Mesothelial cell of epicardium (in vitro differentiated cells): Measurements from ENCODE around the gene CDH15. TPM values are rescaled to one million over a fixed set of nuclear protein-coding genes. Genes with fewer than 3 reads are reported as not detected.

Source experiments
- DNase-seq, 2 experiments: peaks; one replicate each; pipeline ENCODE4 v3.0.0; 2021; ENCODE audit warnings: low spot score in 2 of 2; ENCODE audit not compliant: unreplicated experiment in 2 of 2
- H3K27ac Mint-ChIP-seq: 2 replicates; pipeline ENCODE4 v1.8.0; 2021; ENCODE audit warnings: mixed read lengths
- H3K27me3 Mint-ChIP-seq: 2 replicates; pipeline ENCODE4 v1.8.0; 2021; ENCODE audit warnings: low read depth, mixed read lengths
- H3K36me3 Mint-ChIP-seq: 2 replicates; pipeline ENCODE4 v1.8.0; 2021; ENCODE audit warnings: mixed read lengths
- H3K4me1 Mint-ChIP-seq: 2 replicates; pipeline ENCODE4 v1.8.0; 2021; ENCODE audit warnings: mixed read lengths
- H3K4me3 Mint-ChIP-seq: 2 replicates; pipeline ENCODE4 v1.8.0; 2021; ENCODE audit warnings: mild to moderate bottlenecking, moderate library complexity, mixed read lengths
- H3K9me3 Mint-ChIP-seq: 2 replicates; pipeline ENCODE4 v1.8.0; 2021; ENCODE audit warnings: mixed read lengths
- CTCF ChIP-seq: fragments of 200-600 bp; sonication (generic); IDR thresholded peaks from one replicate; pipeline ENCODE4 v1.5.0; 2021; ENCODE audit warnings: antibody characterized with exemption; ENCODE audit not compliant: unreplicated experiment
- total RNA-seq: library from RNA; stranded (reverse); gene quantifications from 3 replicates; pipeline ENCODE4 v1.2.1, GENCODE V29; 2021

Gene CDH15
- total RNA-seq, 1 donor from 2014 or later, result 0.18 TPM

GRCh38 chr16:89179148-89179484 lies 7.6 kb downstream of the CDH15 start:
- TF ChIP-seq CTCF, result no peak
- Mint-ChIP-seq H3K36me3 (no peaks in the 10 kb centered on the region), H3K27ac (no peak overlapping the region), H3K4me3 (no peak overlapping the region), H3K9me3 (no peaks in the 10 kb centered on the region), H3K4me1 (no peaks in the 10 kb centered on the region), H3K27me3 (peaks cover 6% of the 10 kb centered on the region)
- no peak for DNase-seq

- H3K4me3 Mint-ChIP-seq, result no peak overlapping the region
- no peak for TF ChIP-seq CTCF
- peaks cover 12% of the 10 kb centered on the region for H3K27me3 Mint-ChIP-seq
- H3K36me3 Mint-ChIP-seq, result no peaks in the 10 kb centered on the region
- H3K9me3 Mint-ChIP-seq, result no peaks in the 10 kb centered on the region
- H3K4me1 Mint-ChIP-seq, result no peaks in the 10 kb centered on the region
- no peak overlapping the region for H3K27ac Mint-ChIP-seq
- DNase-seq, result no peak
Observed at GRCh38 chr16:89179656-89180315, 8.2 kb downstream of the CDH15 start.

- DNase-seq, result no peak
- Mint-ChIP-seq H3K27ac (no peak overlapping the region), H3K36me3 (no peaks in the 10 kb centered on the region), H3K27me3 (peaks cover 12% of the 10 kb centered on the region), H3K4me1 (no peaks in the 10 kb centered on the region), H3K9me3 (no peaks in the 10 kb centered on the region), H3K4me3 (no peak overlapping the region)
- TF ChIP-seq CTCF, result no peak
Observed at GRCh38 chr16:89183463-89183862, 11.9 kb downstream of the CDH15 start.

- Mint-ChIP-seq H3K4me1 (no peaks in the 10 kb centered on the region), H3K36me3 (no peaks in the 10 kb centered on the region), H3K4me3 (no peak overlapping the region), H3K27me3 (peaks cover 12% of the 10 kb centered on the region), H3K27ac (no peak overlapping the region), H3K9me3 (no peaks in the 10 kb centered on the region)
- no peak for DNase-seq
- TF ChIP-seq CTCF, result no peak
Observed at GRCh38 chr16:89183975-89184676, 12.6 kb downstream of the CDH15 start.

GRCh38 chr16:89184677-89184932 lies 13.1 kb downstream of the CDH15 start:
- Mint-ChIP-seq H3K27me3 (peaks cover 15% of the 10 kb centered on the region), H3K4me3 (no peak overlapping the region), H3K36me3 (no peaks in the 10 kb centered on the region), H3K4me1 (no peaks in the 10 kb centered on the region), H3K27ac (no peak overlapping the region), H3K9me3 (no peaks in the 10 kb centered on the region)
- no peak for DNase-seq
- no peak for TF ChIP-seq CTCF
